K562 (cell line): Measurements from ENCODE around the gene KRTAP4-16. TPM values are rescaled to one million over a fixed set of nuclear protein-coding genes. Genes with fewer than 3 reads are reported as not detected.

ENCODE experiments used
- ATAC-seq: fragments of 200-7000 bp; cut with Tn5 transposase; 3 replicates; pipeline ENCODE4 v1.9.1; 2020; ENCODE audit warnings: moderate library complexity
- BruUV-seq: library from RNA; stranded (reverse); fragments of 400-500 nt; replicated peaks from 2 replicates; lab custom pipeline; 2021; lab: Mats Ljungman, UMichigan
- CTCF ChIA-PET: fragments of 300-600 bp; formaldehyde crosslinking; extraction: SDS; loops from one replicate; lab custom pipeline; 2021; ENCODE audit warnings: low intra/inter-chr PET ratio; lab: Yijun Ruan, JAX
- POLR2A ChIA-PET: fragments of 300-600, 350-650 bp; sonication (Branson Sonifier 250); formaldehyde crosslinking; extraction: SDS; loops from one replicate; lab custom pipeline; 2021; ENCODE audit warnings: antibody characterized with exemption, inconsistent platforms; lab: Yijun Ruan, JAX
- DNase-seq, 4 experiments: peaks; one replicate each; pipeline versions ENCODE4 v3.0.0 to v3.0.0-alpha.2; 2011 to 2018; ENCODE audit warnings: low spot score in 3 of 4, mixed read lengths in 3 of 4; ENCODE audit errors: extremely low read depth in 1 of 4
- FAIRE-seq: peaks from 2 replicates; lab custom pipeline; 2011; peaks lifted over from hg19 to GRCh38; lab: Jason Lieb, UNC
- H2AFZ ChIP-seq: 2 replicates; pipeline ENCODE4 v1.6.0; 2011; ENCODE audit warnings: low read depth, low read length, control low read depth, inconsistent platforms
- H3K27ac ChIP-seq: fragments of 200-600 bp; 3 replicates; pipeline ENCODE4 v1.8.0; 2011; ENCODE audit warnings: low read depth, mild to moderate bottlenecking, control low read depth, inconsistent platforms, low read length, moderate library complexity, mixed read lengths; ENCODE audit errors: extremely low read depth
- H3K27me3 ChIP-seq, 2 experiments: fragments of 300-600 bp in 1 of 2; 2 replicates in 1 of 2; 3 replicates in 1 of 2; pipeline versions ENCODE4 v1.6.0 to v1.8.0; 2011; ENCODE audit warnings: inconsistent platforms in 2 of 2, low read length in 2 of 2, mild to moderate bottlenecking in 1 of 2, mixed read lengths in 1 of 2, moderate library complexity in 1 of 2; ENCODE audit not compliant: control insufficient read depth in 2 of 2, insufficient read depth in 2 of 2
- H3K36me3 ChIP-seq: fragments of 300-600 bp; 3 replicates; pipeline ENCODE4 v1.8.0; 2011; ENCODE audit warnings: mild to moderate bottlenecking, low read length, inconsistent platforms; ENCODE audit not compliant: control insufficient read depth, insufficient read depth
- H3K4me1 ChIP-seq, 2 experiments: fragments of 200-600 bp in 1 of 2; replicated peaks in 1 of 2; 2 replicates in 1 of 2; 3 replicates in 1 of 2; pipeline versions ENCODE4 v1.5.1 to v1.8.0; 2011; ENCODE audit warnings: inconsistent platforms in 2 of 2, low read length in 2 of 2, mild to moderate bottlenecking in 1 of 2, mixed read lengths in 1 of 2, moderate library complexity in 1 of 2; ENCODE audit not compliant: control insufficient read depth in 2 of 2, insufficient read depth in 2 of 2
- H3K4me2 ChIP-seq: 2 replicates; pipeline ENCODE4 v1.6.1; 2011; ENCODE audit warnings: low read length, control low read depth, inconsistent platforms, mixed read lengths; ENCODE audit not compliant: insufficient read depth
- H3K4me3 ChIP-seq: fragments of 200-600 bp; sonication (generic), shearing (Covaris generic); 2 replicates; pipeline ENCODE4 v1.5.1; 2016; ENCODE audit warnings: control low read depth, inconsistent platforms
- H3K79me2 ChIP-seq: fragments of 200-600 bp; 3 replicates; pipeline ENCODE4 v1.8.0; 2011; ENCODE audit warnings: low read length, inconsistent platforms; ENCODE audit not compliant: control insufficient read depth, insufficient read depth
- H3K9ac ChIP-seq, 2 experiments: 2 replicates each; pipeline versions ENCODE4 v1.6.0 to v1.6.1; 2011; ENCODE audit warnings: low read depth in 2 of 2, low read length in 2 of 2, control low read depth in 1 of 2, inconsistent platforms in 1 of 2, mild to moderate bottlenecking in 1 of 2, mixed read lengths in 1 of 2; ENCODE audit not compliant: insufficient read depth in 1 of 2
- H3K9me1 ChIP-seq: one replicate; pipeline ENCODE4 v1.6.0; 2011; ENCODE audit warnings: inconsistent platforms, mild to moderate bottlenecking, low read length, moderate library complexity; ENCODE audit not compliant: control insufficient read depth, insufficient read depth
- H3K9me3 ChIP-seq: replicated peaks from 2 replicates; pipeline ENCODE4 v1.5.1; 2011; ENCODE audit warnings: low read depth, low read length, inconsistent platforms; ENCODE audit not compliant: control insufficient read depth, insufficient read depth
- H4K20me1 ChIP-seq: replicated peaks from 2 replicates; pipeline ENCODE4 v1.6.1; 2011; ENCODE audit warnings: low read length, inconsistent platforms, mixed read lengths; ENCODE audit not compliant: control insufficient read depth, insufficient read depth
- BCOR ChIP-seq: fragments of 450-650 bp; IDR thresholded peaks from 2 replicates; pipeline ENCODE4 v1.6.1; 2016
- BMI1 ChIP-seq: fragments of 150-350 bp; IDR thresholded peaks from 2 replicates; pipeline ENCODE4 v1.6.1; 2014; ENCODE audit warnings: low read length
- CBX1 ChIP-seq: sonication (generic); IDR thresholded peaks from 2 replicates; pipeline ENCODE4 v1.6.1; 2016; ENCODE audit warnings: antibody characterized with exemption, low read depth, mild to moderate bottlenecking
- IRF1 ChIP-seq: sonication (generic); formaldehyde crosslinking; IDR thresholded peaks from 2 replicates; pipeline ENCODE4 v1.8.0; 2022; ENCODE audit warnings: missing genetic modification reagents, mild to moderate bottlenecking, borderline replicate concordance
- MBD2 ChIP-seq: sonication (generic); IDR thresholded peaks from 2 replicates; pipeline ENCODE4 v1.6.1; 2016; ENCODE audit warnings: low read depth, borderline replicate concordance
- MYC ChIP-seq, 2 experiments: fragments of 250-450 bp in 1 of 2; sonication (Bioruptor Pico) in 1 of 2; IDR thresholded peaks; 2 replicates each; pipeline versions ENCODE4 v1.5.1 to v1.6.1; 2012 to 2021; ENCODE audit warnings: low read depth in 2 of 2, borderline replicate concordance in 1 of 2, improper control_type of control experiment in 1 of 2, low read length in 1 of 2, mild to moderate bottlenecking in 1 of 2, moderate library complexity in 1 of 2
- NFIC ChIP-seq: fragments of 450-650 bp; IDR thresholded peaks from 2 replicates; pipeline ENCODE4 v1.6.1; 2017; ENCODE audit warnings: mild to moderate bottlenecking, inconsistent platforms
- PHB ChIP-seq: fragments of 250-450 bp; sonication (Bioruptor Pico); IDR thresholded peaks from 2 replicates; pipeline ENCODE4 v1.5.0; 2021
- PHF21A ChIP-seq: fragments of 450-650 bp; IDR thresholded peaks from 2 replicates; pipeline ENCODE4 v1.6.1; 2017; ENCODE audit warnings: low read depth, borderline replicate concordance
- PREB ChIP-seq: sonication (generic); formaldehyde crosslinking; IDR thresholded peaks from 2 replicates; pipeline ENCODE4 v1.8.1; 2023; ENCODE audit warnings: mild to moderate bottlenecking, missing genetic modification reagents
- RBM34 ChIP-seq: fragments of 200-400 bp; formaldehyde crosslinking; IDR thresholded peaks from 2 replicates; pipeline ENCODE4 v1.6.1; 2018; ENCODE audit warnings: low read length, borderline replicate concordance; ENCODE audit not compliant: insufficient read depth
- RERE ChIP-seq: sonication (generic); formaldehyde crosslinking; IDR thresholded peaks from 2 replicates; pipeline ENCODE4 v1.8.0; 2023; ENCODE audit warnings: missing genetic modification reagents, mild to moderate bottlenecking, borderline replicate concordance
- SAFB ChIP-seq: fragments of 200-400 bp; formaldehyde crosslinking; IDR thresholded peaks from 2 replicates; pipeline ENCODE4 v1.6.1; 2017; ENCODE audit warnings: low read depth, low read length, borderline replicate concordance
- SP1 ChIP-seq: sonication (generic); formaldehyde crosslinking; IDR thresholded peaks from 2 replicates; pipeline ENCODE4 v1.8.1; 2022; ENCODE audit warnings: mild to moderate bottlenecking, missing genetic modification reagents
- SUPT5H ChIP-seq: fragments of 450-650 bp; IDR thresholded peaks from 2 replicates; pipeline ENCODE4 v1.6.1; 2016
- TCF15 ChIP-seq: fragments of 250-450 bp; sonication (Bioruptor Pico); IDR thresholded peaks from 2 replicates; pipeline ENCODE4 v1.8.0; 2022; ENCODE audit warnings: moderate library complexity, mild to moderate bottlenecking, inconsistent platforms
- ZNF583 ChIP-seq: fragments of 250-450 bp; sonication (Bioruptor Pico); IDR thresholded peaks from 2 replicates; pipeline ENCODE4 v1.4.0; 2020
- ZZZ3 ChIP-seq: fragments of 450-650 bp; IDR thresholded peaks from 2 replicates; pipeline ENCODE4 v1.6.1; 2016; ENCODE audit warnings: antibody characterized with exemption, mild to moderate bottlenecking, moderate library complexity
- WGBS: fragments of 100-300 bp; shearing (Covaris generic); methylation state at CpG from one replicate; pipeline ENCODE4 v1.1.6; 2016; ENCODE audit warnings: low coverage, mixed read lengths; ENCODE audit not compliant: insufficient coverage; ENCODE audit errors: missing lambda C conversion rate; 5-methylcytosine and 5-hydroxymethylcytosine counted together
- in situ Hi-C: fragments of 300-500 bp; cut with MboI; formaldehyde crosslinking; loops from 4 replicates; pipeline ENCODE4 v1.15.0; 2018; ENCODE audit warnings: inconsistent platforms, mixed read lengths
- intact Hi-C: fragments of 100-400 bp; cut with micrococcal nuclease; formaldehyde crosslinking; loops from 2 replicates; pipeline ENCODE4 v1.14.2; 2022
- polyA plus RNA-seq, 8 experiments: library from polyadenylated mRNA; depleted of rRNA in 4 of 8; stranded (reverse) in 5 of 8; unstranded in 3 of 8; fragments of >200 nt; fragmentation: Nextera tagmentation in 2 of 8; fragmentation: Illumina TruSeq in 1 of 8; extraction: Ambion mirVana in 2 of 8; extraction: Trizol in 1 of 8; gene quantifications; 2 replicates each; pipeline versions ENCODE4 v1.2.1 to v1.2.3, GENCODE V29; 2011 to 2014; ENCODE audit warnings: inconsistent platforms in 1 of 8, missing spikeins in 1 of 8
- total RNA-seq, 7 experiments: library from RNA; depleted of rRNA in 6 of 7; stranded (reverse); fragments of >200 nt in 6 of 7; fragmentation: Illumina TruSeq in 2 of 7; extraction: Trizol in 2 of 7; gene quantifications; 2 replicates each; pipeline versions ENCODE4 v1.2.1 to v1.2.3, GENCODE V29; 2011 to 2021; ENCODE audit warnings: low replicate concordance in 1 of 7

The KRTAP4-16 gene
- total and polyA plus RNA-seq, 9 of the 15 experiments (the other 6 are each of a cell fraction or from before 2014, with no cell fraction given): not detected

GRCh38 chr17:41118721-41119120 is 16.7 kb upstream of the KRTAP4-16 start:
- ATAC-seq: no peak
- Histone ChIP-seq H3K27me3 (no peaks in the 10 kb centered on the region), H3K9me3 (no peaks in the 10 kb centered on the region), H3K4me3 (no peak overlapping the region), H3K9me1 (no peaks in the 10 kb centered on the region), H4K20me1 (no peaks in the 10 kb centered on the region), H3K79me2 (no peaks in the 10 kb centered on the region), H2AFZ (no peak overlapping the region), H3K27ac (no peak overlapping the region), H3K36me3 (no peaks in the 10 kb centered on the region), H3K4me2 (no peak overlapping the region), H3K9ac (no peak overlapping the region), H3K4me1 (no peaks in the 10 kb centered on the region)
- 5% methylated on average over 3 of the region's 4 CpGs for WGBS
- in situ Hi-C loops (no loop called here), intact Hi-C loops (no loop called here)
- CTCF ChIA-PET: no interaction called here
- no peak for FAIRE-seq
- no peak for DNase-seq
- POLR2A ChIA-PET: no interaction called here
- no TSS peak for BruUV-seq
- TF ChIP-seq SUPT5H (no peak), BMI1 (no peak), SP1 (no peak), PHF21A (no peak), ZNF583 (no peak), IRF1 (CRISPR knock-in tag) (no peak), PREB (no peak), SAFB (no peak), RERE (CRISPR knock-in tag) (no peak), MYC (IDR thresholded peaks at IDR 0.05; ENCODE audit: low read depth, low read length) (no peak), MYC (CRISPR knock-in tag; IDR thresholded peaks at IDR 0.05; ENCODE audit: borderline replicate concordance, low read depth) (no peak), CBX1 (no peak), TCF15 (no peak), PHB (CRISPR knock-in tag) (no peak), MBD2 (no peak), NFIC (no peak), BCOR (no peak), ZZZ3 (no peak), RBM34 (no peak)
